GM23338 (cell line): Measurements from ENCODE around the gene PRSS2. TPM values are rescaled to one million over a fixed set of nuclear protein-coding genes. Genes with fewer than 3 reads are reported as not detected.

Experiments
- ATAC-seq: fragments of 200-7000 bp; cut with Tn5 transposase; 3 replicates; pipeline ENCODE4 v1.9.1; 2020
- DNase-seq: peaks from one replicate; pipeline ENCODE4 v3.0.0-alpha.2; 2015; ENCODE audit warnings: low spot score
- H2AFZ ChIP-seq: fragments of 200-600 bp; sonication (generic); 2 replicates; pipeline ENCODE4 v1.8.0; 2016; ENCODE audit warnings: antibody characterized with exemption, mild to moderate bottlenecking, moderate library complexity
- H3F3A ChIP-seq: fragments of 200-600 bp; sonication (generic); replicated peaks from 2 replicates; pipeline ENCODE4 v1.8.0; 2017; ENCODE audit warnings: antibody characterized with exemption, mixed run types, low read depth
- H3K27ac ChIP-seq: fragments of 200-600 bp; sonication (generic); 2 replicates; pipeline ENCODE4 v1.6.1; 2016; ENCODE audit warnings: low read depth
- H3K27me3 ChIP-seq: fragments of 200-600 bp; sonication (generic); 2 replicates; pipeline ENCODE4 v1.8.0; 2016; ENCODE audit warnings: mild to moderate bottlenecking, mixed run types, moderate library complexity; ENCODE audit not compliant: insufficient read depth
- H3K36me3 ChIP-seq: fragments of 200-600 bp; sonication (generic); 2 replicates; pipeline ENCODE4 v1.8.0; 2016; ENCODE audit warnings: mild to moderate bottlenecking; ENCODE audit not compliant: insufficient read depth
- H3K4me1 ChIP-seq: fragments of 200-600 bp; sonication (generic); 2 replicates; pipeline ENCODE4 v1.8.0; 2016; ENCODE audit warnings: mild to moderate bottlenecking, moderate library complexity; ENCODE audit not compliant: insufficient read depth
- H3K4me2 ChIP-seq: fragments of 200-600 bp; sonication (generic); 2 replicates; pipeline ENCODE4 v1.7.1; 2017; ENCODE audit warnings: mixed run types
- H3K4me3 ChIP-seq: fragments of 200-600 bp; sonication (generic); 2 replicates; pipeline ENCODE4 v1.6.1; 2016; ENCODE audit warnings: mixed run types
- H3K79me2 ChIP-seq: fragments of 200-600 bp; sonication (generic); replicated peaks from 2 replicates; pipeline ENCODE4 v1.8.0; 2017; ENCODE audit warnings: mild to moderate bottlenecking; ENCODE audit not compliant: insufficient read depth
- H3K9me2 ChIP-seq: fragments of 200-600 bp; sonication (generic); 2 replicates; pipeline ENCODE4 v1.8.0; 2017; ENCODE audit not compliant: insufficient read depth
- H4K20me1 ChIP-seq: fragments of 200-600 bp; sonication (generic); replicated peaks from 2 replicates; pipeline ENCODE4 v1.8.0; 2017; ENCODE audit warnings: mild to moderate bottlenecking; ENCODE audit not compliant: insufficient read depth
- H3K27ac Mint-ChIP-seq: 2 replicates; pipeline ENCODE4 v1.8.0; 2020; ENCODE audit warnings: inconsistent platforms, mild to moderate bottlenecking, moderate library complexity, mixed read lengths
- H3K27me3 Mint-ChIP-seq: 3 replicates; pipeline ENCODE4 v1.8.0; 2022; ENCODE audit warnings: low read depth, mild to moderate bottlenecking, moderate library complexity, mixed read lengths, inconsistent platforms; ENCODE audit not compliant: insufficient read depth, poor library complexity
- H3K36me3 Mint-ChIP-seq: 3 replicates; pipeline ENCODE4 v1.8.0; 2021; ENCODE audit warnings: low read depth, mild to moderate bottlenecking, inconsistent platforms, moderate library complexity, mixed read lengths
- H3K4me1 Mint-ChIP-seq: 3 replicates; pipeline ENCODE4 v1.8.0; 2020; ENCODE audit warnings: mild to moderate bottlenecking, inconsistent platforms, mixed read lengths
- H3K4me3 Mint-ChIP-seq: 3 replicates; pipeline ENCODE4 v1.8.0; 2021; ENCODE audit warnings: moderate library complexity, mild to moderate bottlenecking, inconsistent platforms, mixed read lengths
- H3K9me3 Mint-ChIP-seq: 3 replicates; pipeline ENCODE4 v1.8.0; 2020; ENCODE audit warnings: moderate library complexity, mild to moderate bottlenecking, inconsistent platforms, mixed read lengths
- CTCF ChIP-seq, 2 experiments: fragments of 200-600 bp in 1 of 2; sonication (generic) in 1 of 2; conservative IDR thresholded peaks; 2 replicates each; pipeline versions ENCODE4 v1.5.1 to v1.6.1; 2016 to 2017; ENCODE audit warnings: antibody characterized with exemption in 2 of 2, low read depth in 2 of 2, mild to moderate bottlenecking in 2 of 2, moderate library complexity in 1 of 2
- ETS1 ChIP-seq: IDR thresholded peaks from 2 replicates; pipeline ENCODE4 v1.6.1; 2016; ENCODE audit warnings: antibody characterized with exemption
- REST ChIP-seq: IDR thresholded peaks from one replicate; pipeline ENCODE4 v1.6.1; 2018; ENCODE audit warnings: antibody characterized with exemption; ENCODE audit not compliant: unreplicated experiment
- ZNF114 ChIP-seq: fragments of 250-450 bp; sonication (Bioruptor Pico); IDR thresholded peaks from 2 replicates; pipeline ENCODE4 v1.5.0; 2020; ENCODE audit warnings: mild to moderate bottlenecking, moderate library complexity
- polyA plus RNA-seq: library from polyadenylated mRNA; unstranded; fragments of >200 nt; fragmentation: Nextera tagmentation; extraction: Ambion mirVana; gene quantifications from 2 replicates; pipeline ENCODE4 v1.2.1, GENCODE V29; 2016
- total RNA-seq: library from RNA; depleted of rRNA; stranded (reverse); fragments of >200 nt; shearing (Covaris generic); gene quantifications from 2 replicates; pipeline ENCODE4 v1.2.3, GENCODE V29; 2014
- TF ChIP-seq, protein P1 (sequence below): fragments of 250-450 bp; sonication (Bioruptor Pico); IDR thresholded peaks from 2 replicates; pipeline ENCODE4 v1.5.0; 2020; ENCODE audit warnings: mild to moderate bottlenecking, moderate library complexity

Gene PRSS2
- total and polyA plus RNA-seq, 2 experiments from 2014 or later = not detected

DNA sequence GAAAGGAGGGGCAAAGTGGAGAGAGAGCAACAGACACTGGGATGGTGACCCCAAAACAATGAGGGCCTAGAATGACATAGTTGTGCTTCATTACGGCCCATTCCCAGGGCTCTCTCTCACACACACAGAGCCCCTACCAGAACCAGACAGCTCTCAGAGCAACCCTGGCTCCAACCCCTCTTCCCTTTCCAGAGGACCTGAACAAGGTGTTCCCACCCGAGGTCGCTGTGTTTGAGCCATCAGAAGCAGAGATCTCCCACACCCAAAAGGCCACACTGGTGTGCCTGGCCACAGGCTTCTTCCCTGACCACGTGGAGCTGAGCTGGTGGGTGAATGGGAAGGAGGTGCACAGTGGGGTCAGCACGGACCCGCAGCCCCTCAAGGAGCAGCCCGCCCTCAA, 20.7 kb downstream of the PRSS2 start (continued):
- TF ChIP-seq CTCF (conservative IDR thresholded peaks at IDR 0.05; ENCODE audit: low read depth in 2 of 2) = no peak

DNA sequence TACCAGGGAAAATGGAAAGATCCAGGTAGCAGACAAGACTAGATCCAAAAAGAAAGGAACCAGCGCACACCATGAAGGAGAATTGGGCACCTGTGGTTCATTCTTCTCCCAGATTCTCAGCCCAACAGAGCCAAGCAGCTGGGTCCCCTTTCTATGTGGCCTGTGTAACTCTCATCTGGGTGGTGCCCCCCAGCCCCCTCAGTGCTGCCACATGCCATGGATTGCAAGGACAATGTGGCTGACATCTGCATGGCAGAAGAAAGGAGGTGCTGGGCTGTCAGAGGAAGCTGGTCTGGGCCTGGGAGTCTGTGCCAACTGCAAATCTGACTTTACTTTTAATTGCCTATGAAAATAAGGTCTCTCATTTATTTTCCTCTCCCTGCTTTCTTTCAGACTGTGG, 21.4 kb downstream of the PRSS2 start:
- H3K27ac Mint-ChIP-seq = no peak overlapping the region
- no peaks in the 10 kb centered on the region for H3K36me3 ChIP-seq
- H3K9me3 Mint-ChIP-seq = peaks cover 6% of the 10 kb centered on the region; the same call in 1 of the 3 replicates
- H3K9me2 ChIP-seq = peaks cover 16% of the 10 kb centered on the region; the same call in 1 of the 2 replicates
- H3K27me3 ChIP-seq = peaks cover 31% of the 10 kb centered on the region
- H3K4me3 ChIP-seq = no peak overlapping the region
- H3K4me1 ChIP-seq = peaks cover 26% of the 10 kb centered on the region
- H3K27me3 Mint-ChIP-seq = peaks cover 16% of the 10 kb centered on the region
- H3K36me3 Mint-ChIP-seq = no peaks in the 10 kb centered on the region; the same call in 2 of the 3 replicates
- H4K20me1 ChIP-seq = no peaks in the 10 kb centered on the region
- H3K79me2 ChIP-seq = no peaks in the 10 kb centered on the region
- H2AFZ ChIP-seq = no peak overlapping the region
- no peak overlapping the region for H3K4me2 ChIP-seq
- H3F3A ChIP-seq = no peaks in the 10 kb centered on the region
- ATAC-seq = no peak
- H3K4me1 Mint-ChIP-seq = peaks cover 28% of the 10 kb centered on the region
- no peak for TF ChIP-seq ETS1
- H3K4me3 Mint-ChIP-seq = no peak overlapping the region
- H3K27ac ChIP-seq = no peak overlapping the region
- no peak for DNase-seq

GRCh38 chr7:142792593-142792992, 21.8 kb downstream of the PRSS2 start:
- H3K27ac ChIP-seq = no peak overlapping the region
- H3K36me3 Mint-ChIP-seq = no peaks in the 10 kb centered on the region; the same call in 2 of the 3 replicates
- no peak overlapping the region for H3K27ac Mint-ChIP-seq
- no peaks in the 10 kb centered on the region for H3K36me3 ChIP-seq
- no peaks in the 10 kb centered on the region for H3F3A ChIP-seq
- H3K4me1 Mint-ChIP-seq = peaks cover 30% of the 10 kb centered on the region
- peaks cover 16% of the 10 kb centered on the region; the same call in 1 of the 2 replicates for H3K9me2 ChIP-seq
- H4K20me1 ChIP-seq = no peaks in the 10 kb centered on the region
- H3K27me3 ChIP-seq = peaks cover 35% of the 10 kb centered on the region
- ATAC-seq = no peak
- no peak overlapping the region for H3K4me2 ChIP-seq
- no peaks in the 10 kb centered on the region for H3K79me2 ChIP-seq
- H3K4me3 ChIP-seq = no peak overlapping the region
- no peak overlapping the region for H2AFZ ChIP-seq
- H3K27me3 Mint-ChIP-seq = peaks cover 19% of the 10 kb centered on the region
- DNase-seq = no peak
- H3K4me3 Mint-ChIP-seq = no peak overlapping the region
- peaks cover 6% of the 10 kb centered on the region; the same call in 1 of the 3 replicates for H3K9me3 Mint-ChIP-seq
- peaks cover 26% of the 10 kb centered on the region for H3K4me1 ChIP-seq
- TF ChIP-seq, protein P1, sequence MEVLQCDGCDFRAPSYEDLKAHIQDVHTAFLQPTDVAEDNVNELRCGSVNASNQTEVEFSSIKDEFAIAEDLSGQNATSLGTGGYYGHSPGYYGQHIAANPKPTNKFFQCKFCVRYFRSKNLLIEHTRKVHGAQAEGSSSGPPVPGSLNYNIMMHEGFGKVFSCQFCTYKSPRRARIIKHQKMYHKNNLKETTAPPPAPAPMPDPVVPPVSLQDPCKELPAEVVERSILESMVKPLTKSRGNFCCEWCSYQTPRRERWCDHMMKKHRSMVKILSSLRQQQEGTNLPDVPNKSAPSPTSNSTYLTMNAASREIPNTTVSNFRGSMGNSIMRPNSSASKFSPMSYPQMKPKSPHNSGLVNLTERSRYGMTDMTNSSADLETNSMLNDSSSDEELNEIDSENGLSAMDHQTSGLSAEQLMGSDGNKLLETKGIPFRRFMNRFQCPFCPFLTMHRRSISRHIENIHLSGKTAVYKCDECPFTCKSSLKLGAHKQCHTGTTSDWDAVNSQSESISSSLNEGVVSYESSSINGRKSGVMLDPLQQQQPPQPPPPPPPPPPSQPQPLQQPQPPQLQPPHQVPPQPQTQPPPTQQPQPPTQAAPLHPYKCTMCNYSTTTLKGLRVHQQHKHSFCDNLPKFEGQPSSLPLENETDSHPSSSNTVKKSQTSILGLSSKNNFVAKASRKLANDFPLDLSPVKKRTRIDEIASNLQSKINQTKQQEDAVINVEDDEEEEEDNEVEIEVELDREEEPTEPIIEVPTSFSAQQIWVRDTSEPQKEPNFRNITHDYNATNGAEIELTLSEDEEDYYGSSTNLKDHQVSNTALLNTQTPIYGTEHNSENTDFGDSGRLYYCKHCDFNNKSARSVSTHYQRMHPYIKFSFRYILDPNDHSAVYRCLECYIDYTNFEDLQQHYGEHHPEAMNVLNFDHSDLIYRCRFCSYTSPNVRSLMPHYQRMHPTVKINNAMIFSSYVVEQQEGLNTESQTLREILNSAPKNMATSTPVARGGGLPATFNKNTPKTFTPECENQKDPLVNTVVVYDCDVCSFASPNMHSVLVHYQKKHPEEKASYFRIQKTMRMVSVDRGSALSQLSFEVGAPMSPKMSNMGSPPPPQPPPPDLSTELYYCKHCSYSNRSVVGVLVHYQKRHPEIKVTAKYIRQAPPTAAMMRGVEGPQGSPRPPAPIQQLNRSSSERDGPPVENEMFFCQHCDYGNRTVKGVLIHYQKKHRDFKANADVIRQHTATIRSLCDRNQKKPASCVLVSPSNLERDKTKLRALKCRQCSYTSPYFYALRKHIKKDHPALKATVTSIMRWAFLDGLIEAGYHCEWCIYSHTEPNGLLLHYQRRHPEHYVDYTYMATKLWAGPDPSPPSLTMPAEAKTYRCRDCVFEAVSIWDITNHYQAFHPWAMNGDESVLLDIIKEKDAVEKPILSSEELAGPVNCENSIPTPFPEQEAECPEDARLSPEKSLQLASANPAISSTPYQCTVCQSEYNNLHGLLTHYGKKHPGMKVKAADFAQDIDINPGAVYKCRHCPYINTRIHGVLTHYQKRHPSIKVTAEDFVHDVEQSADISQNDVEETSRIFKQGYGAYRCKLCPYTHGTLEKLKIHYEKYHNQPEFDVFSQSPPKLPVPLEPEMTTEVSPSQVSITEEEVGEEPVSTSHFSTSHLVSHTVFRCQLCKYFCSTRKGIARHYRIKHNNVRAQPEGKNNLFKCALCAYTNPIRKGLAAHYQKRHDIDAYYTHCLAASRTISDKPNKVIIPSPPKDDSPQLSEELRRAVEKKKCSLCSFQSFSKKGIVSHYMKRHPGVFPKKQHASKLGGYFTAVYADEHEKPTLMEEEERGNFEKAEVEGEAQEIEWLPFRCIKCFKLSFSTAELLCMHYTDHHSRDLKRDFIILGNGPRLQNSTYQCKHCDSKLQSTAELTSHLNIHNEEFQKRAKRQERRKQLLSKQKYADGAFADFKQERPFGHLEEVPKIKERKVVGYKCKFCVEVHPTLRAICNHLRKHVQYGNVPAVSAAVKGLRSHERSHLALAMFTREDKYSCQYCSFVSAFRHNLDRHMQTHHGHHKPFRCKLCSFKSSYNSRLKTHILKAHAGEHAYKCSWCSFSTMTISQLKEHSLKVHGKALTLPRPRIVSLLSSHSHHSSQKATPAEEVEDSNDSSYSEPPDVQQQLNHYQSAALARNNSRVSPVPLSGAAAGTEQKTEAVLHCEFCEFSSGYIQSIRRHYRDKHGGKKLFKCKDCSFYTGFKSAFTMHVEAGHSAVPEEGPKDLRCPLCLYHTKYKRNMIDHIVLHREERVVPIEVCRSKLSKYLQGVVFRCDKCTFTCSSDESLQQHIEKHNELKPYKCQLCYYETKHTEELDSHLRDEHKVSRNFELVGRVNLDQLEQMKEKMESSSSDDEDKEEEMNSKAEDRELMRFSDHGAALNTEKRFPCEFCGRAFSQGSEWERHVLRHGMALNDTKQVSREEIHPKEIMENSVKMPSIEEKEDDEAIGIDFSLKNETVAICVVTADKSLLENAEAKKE (CRISPR knock-in tag) = no peak
- TF ChIP-seq ZNF114 (CRISPR knock-in tag) = no peak
- no peak for TF ChIP-seq REST
